T-helper 2 cell treated with Interferon-gamma antibody and Interleukin-4, amounts not matched to agents 5 μg/mL and 100 μg/mL, for 36 hours (primary cell): ENCODE data around the gene MBP.

Experiments
- DNase-seq: peaks from one replicate; pipeline ENCODE4 v3.0.0; 2021; ENCODE audit warnings: low spot score
- H3K27ac Mint-ChIP-seq: one replicate; pipeline ENCODE4 v1.8.0; 2021; ENCODE audit warnings: mild to moderate bottlenecking, mixed read lengths
- H3K27me3 Mint-ChIP-seq: one replicate; pipeline ENCODE4 v1.8.0; 2021; ENCODE audit warnings: low read depth, mixed read lengths
- H3K36me3 Mint-ChIP-seq: one replicate; pipeline ENCODE4 v1.8.0; 2021; ENCODE audit warnings: low read depth, mixed read lengths
- H3K4me1 Mint-ChIP-seq: one replicate; pipeline ENCODE4 v1.8.0; 2021; ENCODE audit warnings: low read depth, mixed read lengths
- H3K4me3 Mint-ChIP-seq: one replicate; pipeline ENCODE4 v1.8.0; 2022; ENCODE audit warnings: mild to moderate bottlenecking, moderate library complexity, mixed read lengths
- H3K9me3 Mint-ChIP-seq: one replicate; pipeline ENCODE4 v1.8.0; 2021; ENCODE audit warnings: mixed read lengths

Gene MBP

DNA sequence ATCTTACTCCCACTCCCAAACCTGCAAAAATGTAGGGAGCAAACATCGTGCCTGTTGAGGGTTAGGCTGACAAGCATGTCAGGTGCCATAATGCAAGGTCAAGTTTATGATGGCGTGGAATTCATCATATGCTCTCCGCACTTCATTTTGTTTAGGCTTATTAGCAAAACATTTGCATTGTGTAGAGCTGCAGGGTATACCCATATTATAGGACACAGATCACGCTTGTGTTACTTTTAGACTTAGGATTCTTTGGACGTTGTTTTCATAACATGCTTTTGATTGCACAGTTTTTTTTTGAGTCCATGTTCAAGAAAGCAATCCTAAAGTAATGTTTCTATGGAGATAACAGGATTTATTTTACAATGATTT, 22.9 kb downstream of the MBP start:
- peak overlapping the region; percentile 86 for H3K27ac Mint-ChIP-seq
- H3K36me3 Mint-ChIP-seq, result peaks cover 52% of the 10 kb centered on the region
- H3K27me3 Mint-ChIP-seq, result no peaks in the 10 kb centered on the region
- no peak for DNase-seq
- peaks cover 69% of the 10 kb centered on the region for H3K4me1 Mint-ChIP-seq
- H3K4me3 Mint-ChIP-seq, result no peak overlapping the region
- H3K9me3 Mint-ChIP-seq, result peaks cover 11% of the 10 kb centered on the region

GRCh38 chr18:77108821-77109647, 23.5 kb downstream of the MBP start:
- Mint-ChIP-seq H3K27ac (peak overlapping the region; percentile 86), H3K9me3 (peaks cover 11% of the 10 kb centered on the region), H3K27me3 (no peaks in the 10 kb centered on the region), H3K4me3 (no peak overlapping the region), H3K36me3 (peaks cover 57% of the 10 kb centered on the region), H3K4me1 (peaks cover 67% of the 10 kb centered on the region)
- no peak for DNase-seq

GRCh38 chr18:77108001-77108692, 24.4 kb downstream of the MBP start:
- Mint-ChIP-seq H3K4me1 (peaks cover 72% of the 10 kb centered on the region), H3K9me3 (peaks cover 11% of the 10 kb centered on the region), H3K27me3 (no peaks in the 10 kb centered on the region), H3K27ac (peak overlapping the region; percentile 86), H3K4me3 (peak overlapping the region; percentile 68), H3K36me3 (peaks cover 62% of the 10 kb centered on the region)
- DNase-seq, result peak; percentile 64

DNA sequence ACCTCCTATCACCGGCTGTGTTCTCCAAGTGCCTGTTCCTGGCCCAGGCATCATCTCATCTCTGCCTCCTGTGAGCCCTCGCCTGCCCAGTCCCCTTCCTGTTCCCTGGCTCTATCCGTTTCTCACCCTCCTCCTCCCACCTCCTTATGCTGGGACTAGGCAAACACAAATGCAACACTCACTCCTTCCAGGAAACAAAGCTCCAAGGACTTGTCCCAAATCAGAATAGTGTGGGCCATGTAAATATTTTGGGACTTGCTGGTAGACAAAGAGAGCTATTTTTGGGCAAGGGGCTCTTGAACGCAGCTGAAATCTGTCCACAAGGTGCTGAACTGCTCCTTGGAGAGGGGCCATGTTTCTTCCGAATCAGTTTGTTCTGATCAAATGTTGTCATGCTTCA, 25.3 kb downstream of the MBP start:
- peaks cover 62% of the 10 kb centered on the region for H3K36me3 Mint-ChIP-seq
- H3K27ac Mint-ChIP-seq, result peak overlapping the region; percentile 86
- H3K4me1 Mint-ChIP-seq, result peaks cover 79% of the 10 kb centered on the region
- no peaks in the 10 kb centered on the region for H3K27me3 Mint-ChIP-seq
- H3K4me3 Mint-ChIP-seq, result peak overlapping the region; percentile 77
- DNase-seq, result no peak
- peaks cover 11% of the 10 kb centered on the region for H3K9me3 Mint-ChIP-seq

DNA sequence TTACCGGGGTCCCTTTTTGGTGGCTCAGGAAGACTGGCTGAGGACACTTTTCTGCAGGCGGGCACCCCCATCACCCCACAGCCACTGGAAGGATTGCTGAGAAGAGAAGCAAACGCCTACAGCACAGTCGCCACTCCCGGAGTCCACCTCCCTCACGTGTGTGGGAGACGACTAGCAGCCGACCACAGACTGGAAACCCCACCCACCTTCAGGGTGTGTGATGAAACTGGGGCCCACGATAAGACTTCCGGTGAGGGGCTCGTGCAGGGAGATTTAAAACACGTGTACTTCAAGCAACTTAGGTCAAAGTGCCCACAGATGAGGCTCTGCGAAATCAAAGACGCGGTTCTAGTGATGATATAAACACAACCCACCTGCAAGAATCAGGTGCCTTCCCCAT, 26.3 kb downstream of the MBP start:
- H3K9me3 Mint-ChIP-seq, result peaks cover 11% of the 10 kb centered on the region
- H3K4me3 Mint-ChIP-seq, result peak overlapping the region; percentile 77
- H3K4me1 Mint-ChIP-seq, result peaks cover 82% of the 10 kb centered on the region
- peak; percentile 75 for DNase-seq
- H3K27me3 Mint-ChIP-seq, result no peaks in the 10 kb centered on the region
- peak overlapping the region; percentile 86 for H3K27ac Mint-ChIP-seq
- H3K36me3 Mint-ChIP-seq, result peaks cover 66% of the 10 kb centered on the region

GRCh38 chr18:77105680-77106079, 26.9 kb downstream of the MBP start:
- Mint-ChIP-seq H3K9me3 (peaks cover 11% of the 10 kb centered on the region), H3K27me3 (no peaks in the 10 kb centered on the region), H3K27ac (peak overlapping the region; percentile 86), H3K4me1 (peaks cover 82% of the 10 kb centered on the region), H3K36me3 (peaks cover 68% of the 10 kb centered on the region), H3K4me3 (peak overlapping the region; percentile 77)
- no peak for DNase-seq

GRCh38 chr18:77105028-77105427, 27.6 kb downstream of the MBP start:
- Mint-ChIP-seq H3K9me3 (peaks cover 11% of the 10 kb centered on the region), H3K4me3 (peak overlapping the region; percentile 77), H3K27me3 (no peaks in the 10 kb centered on the region), H3K36me3 (peaks cover 67% of the 10 kb centered on the region), H3K27ac (peak overlapping the region; percentile 86), H3K4me1 (peaks cover 87% of the 10 kb centered on the region)
- DNase-seq, result no peak

DNA sequence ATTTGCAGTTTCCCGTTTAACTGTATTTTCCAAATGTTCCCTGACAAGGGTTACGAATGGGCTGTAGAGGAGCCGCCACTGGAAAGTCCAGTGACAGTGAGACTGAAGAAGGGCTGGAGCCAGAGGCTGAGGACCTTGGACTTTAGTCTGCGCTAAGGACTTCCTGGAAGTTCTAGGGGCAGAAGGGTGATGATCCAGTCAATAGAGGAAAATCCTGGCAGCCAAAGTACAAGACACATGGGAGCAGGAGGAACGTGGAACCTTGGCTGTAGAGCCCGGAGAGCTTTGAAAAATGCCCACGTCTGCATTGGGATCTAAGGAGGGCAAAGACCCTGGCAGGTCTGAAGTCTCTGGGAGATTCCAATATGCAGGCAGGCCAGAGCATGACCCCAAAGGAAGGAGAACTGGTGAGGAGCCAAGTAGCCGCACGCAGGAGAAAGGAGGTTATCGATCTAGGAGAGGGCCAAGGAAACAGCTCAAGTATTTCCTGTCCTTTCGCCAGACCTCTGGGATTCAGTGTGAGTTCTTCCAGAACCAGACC, 28.5 kb downstream of the MBP start:
- H3K4me1 Mint-ChIP-seq, result peaks cover 92% of the 10 kb centered on the region
- DNase-seq, result no peak
- H3K4me3 Mint-ChIP-seq, result peak overlapping the region; percentile 53
- peak overlapping the region; percentile 98 for H3K27ac Mint-ChIP-seq
- H3K27me3 Mint-ChIP-seq, result no peaks in the 10 kb centered on the region
- peaks cover 74% of the 10 kb centered on the region for H3K36me3 Mint-ChIP-seq
- H3K9me3 Mint-ChIP-seq, result peaks cover 11% of the 10 kb centered on the region

GRCh38 chr18:77103187-77103850, 29.3 kb downstream of the MBP start:
- peak overlapping the region; percentile 86 for H3K4me3 Mint-ChIP-seq

GRCh38 chr18:77102259-77103040, 30.1 kb downstream of the MBP start:
- Mint-ChIP-seq H3K4me3 (peak overlapping the region; percentile 86), H3K36me3 (peaks cover 78% of the 10 kb centered on the region), H3K27me3 (no peaks in the 10 kb centered on the region), H3K27ac (peak overlapping the region; percentile 98), H3K4me1 (peaks cover 92% of the 10 kb centered on the region), H3K9me3 (peaks cover 11% of the 10 kb centered on the region)
- DNase-seq, result no peak

More at GRCh38 chr18:77103187-77103850, 29.3 kb downstream of the MBP start:
- Mint-ChIP-seq H3K9me3 (peaks cover 11% of the 10 kb centered on the region), H3K27me3 (no peaks in the 10 kb centered on the region), H3K27ac (peak overlapping the region; percentile 98), H3K36me3 (peaks cover 80% of the 10 kb centered on the region), H3K4me1 (peaks cover 92% of the 10 kb centered on the region)
- no peak for DNase-seq

DNA sequence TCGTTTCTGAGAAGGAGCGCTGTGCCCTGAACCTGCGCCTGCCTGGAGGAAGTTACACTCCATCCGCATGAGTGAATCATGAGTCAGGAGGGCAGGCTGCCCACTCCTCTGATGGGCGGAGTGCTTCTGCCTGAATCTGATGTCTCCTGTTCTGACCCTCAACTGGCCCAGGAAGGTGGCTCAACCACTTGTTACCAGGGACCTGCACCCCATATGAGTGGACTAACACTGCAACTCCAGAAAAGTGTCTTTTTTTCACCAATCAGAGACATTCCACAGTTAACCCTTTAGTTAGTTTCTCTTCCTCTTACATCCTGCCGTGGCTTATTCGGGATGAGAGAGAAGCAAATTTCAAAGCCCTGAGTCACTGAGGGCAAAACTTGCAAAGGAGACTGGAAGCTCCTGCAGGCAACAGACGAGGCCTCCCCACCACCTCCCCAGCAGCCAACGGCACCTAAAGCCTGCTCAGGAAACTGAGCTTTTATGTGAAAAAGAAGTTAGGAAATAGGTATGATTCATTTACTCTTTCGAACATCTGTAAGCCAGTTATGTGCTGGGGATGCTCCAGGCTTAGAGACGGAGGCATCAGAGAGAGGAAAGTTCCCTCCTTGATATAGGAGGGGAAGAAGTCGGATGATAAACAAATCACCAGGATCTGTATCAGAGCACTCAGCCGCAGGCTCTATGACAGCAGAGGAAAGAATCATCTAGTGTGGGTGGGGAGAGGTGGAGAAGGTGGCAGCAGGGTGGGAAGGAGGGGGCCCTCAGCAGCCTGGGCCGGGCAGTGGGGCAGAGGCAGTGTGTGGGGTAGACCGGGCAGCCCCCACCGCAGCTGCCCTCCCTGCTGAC, 30.9 kb downstream of the MBP start:
- H3K36me3 Mint-ChIP-seq, result peaks cover 79% of the 10 kb centered on the region
- peaks cover 8% of the 10 kb centered on the region for H3K9me3 Mint-ChIP-seq
- H3K27me3 Mint-ChIP-seq, result no peaks in the 10 kb centered on the region
- peak overlapping the region; percentile 86 for H3K4me3 Mint-ChIP-seq
- peaks cover 89% of the 10 kb centered on the region for H3K4me1 Mint-ChIP-seq
- peak; percentile 78 for DNase-seq
- H3K27ac Mint-ChIP-seq, result peak overlapping the region; percentile 98

GRCh38 chr18:77100751-77101355, 31.7 kb downstream of the MBP start:
- Mint-ChIP-seq H3K36me3 (peaks cover 79% of the 10 kb centered on the region), H3K27me3 (no peaks in the 10 kb centered on the region)

More at GRCh38 chr18:77100751-77101355, 31.7 kb downstream of the MBP start:
- H3K4me1 Mint-ChIP-seq, result peaks cover 89% of the 10 kb centered on the region
- H3K27ac Mint-ChIP-seq, result peak overlapping the region; percentile 98
- DNase-seq, result no peak
- H3K9me3 Mint-ChIP-seq, result peaks cover 3% of the 10 kb centered on the region
- peak overlapping the region; percentile 86 for H3K4me3 Mint-ChIP-seq
